GM12878 (cell line): Measurements from ENCODE around the gene COL1A2. TPM values are rescaled to one million over a fixed set of nuclear protein-coding genes. Genes with fewer than 3 reads are reported as not detected.

Source experiments
- ATAC-seq: fragments of 200-7000 bp; cut with Tn5 transposase; 3 replicates; pipeline ENCODE4 v1.9.1; 2020; ENCODE audit warnings: mild to moderate bottlenecking, moderate library complexity
- BruUV-seq: library from RNA; stranded (reverse); fragments of 400-500 nt; replicated peaks from 2 replicates; lab custom pipeline; 2021; lab: Mats Ljungman, UMichigan
- CTCF ChIA-PET: fragments of 300-600 bp; sonication (Branson Sonifier 250); formaldehyde crosslinking; extraction: SDS; loops from one replicate; lab custom pipeline; 2021; ENCODE audit warnings: inconsistent platforms; lab: Yijun Ruan, JAX
- POLR2A ChIA-PET: fragments of 350-600 bp; formaldehyde crosslinking; extraction: SDS; loops from one replicate; lab custom pipeline; 2021; ENCODE audit warnings: inconsistent platforms; lab: Charles Lee
- RAD21 ChIA-PET: fragments of 300-600 bp; sonication (Branson Sonifier 250); formaldehyde crosslinking; loops from one replicate; lab custom pipeline; 2023; ENCODE audit warnings: antibody characterized with exemption; ENCODE audit not compliant: unreplicated experiment; lab: Charles Lee
- SMC1A ChIA-PET: fragments of 300-600 bp; sonication (Branson Sonifier 250); formaldehyde crosslinking; loops from one replicate; lab custom pipeline; 2023; ENCODE audit not compliant: unreplicated experiment, uncharacterized antibody; lab: Charles Lee
- DNase-seq: peaks from one replicate; pipeline ENCODE4 v3.0.0-alpha.2; 2011; ENCODE audit warnings: low read depth, low spot score
- FAIRE-seq: peaks from 3 replicates; lab custom pipeline; 2011; peaks lifted over from hg19 to GRCh38; lab: Jason Lieb, UNC
- H2AFZ ChIP-seq: 2 replicates; pipeline ENCODE4 v1.6.0; 2011; ENCODE audit warnings: low read depth, low read length, control low read depth; ENCODE audit not compliant: control insufficient read depth
- H3K27ac ChIP-seq: 2 replicates; pipeline ENCODE4 v1.5.1; 2011; ENCODE audit warnings: control low read depth; ENCODE audit not compliant: control insufficient read depth, insufficient read depth
- H3K27me3 ChIP-seq, 2 experiments: replicated peaks in 1 of 2; 2 replicates each; pipeline versions ENCODE4 v1.6.0 to v1.6.1; 2011; ENCODE audit warnings: low read length in 1 of 2; ENCODE audit not compliant: control insufficient read depth in 2 of 2, insufficient read depth in 2 of 2
- H3K36me3 ChIP-seq, 2 experiments: 2 replicates each; pipeline ENCODE4 v1.5.1; 2011; ENCODE audit warnings: low read length in 1 of 2; ENCODE audit not compliant: control insufficient read depth in 2 of 2, insufficient read depth in 2 of 2
- H3K4me1 ChIP-seq: 2 replicates; pipeline ENCODE4 v1.6.1; 2011; ENCODE audit warnings: mild to moderate bottlenecking, low read length, moderate library complexity, mixed read lengths; ENCODE audit not compliant: control insufficient read depth, insufficient read depth
- H3K4me2 ChIP-seq: 2 replicates; pipeline ENCODE4 v1.6.0; 2011; ENCODE audit warnings: control low read depth; ENCODE audit not compliant: control insufficient read depth, insufficient read depth
- H3K4me3 ChIP-seq: fragments of 200-600 bp; sonication (generic); 2 replicates; pipeline ENCODE4 v1.5.1; 2016
- H3K79me2 ChIP-seq: 2 replicates; pipeline ENCODE4 v1.6.0; 2011; ENCODE audit warnings: low read length; ENCODE audit not compliant: control insufficient read depth, insufficient read depth
- H3K9ac ChIP-seq: 2 replicates; pipeline ENCODE4 v1.8.0; 2011; ENCODE audit warnings: low read length, control low read depth, mixed read lengths; ENCODE audit not compliant: control insufficient read depth, insufficient read depth
- H3K9me3 ChIP-seq: replicated peaks from 3 replicates; pipeline ENCODE4 v1.5.1; 2011; ENCODE audit warnings: mild to moderate bottlenecking, low read length; ENCODE audit not compliant: control insufficient read depth, insufficient read depth
- H4K20me1 ChIP-seq: 2 replicates; pipeline ENCODE4 v1.6.0; 2011; ENCODE audit not compliant: control insufficient read depth, insufficient read depth
- EP300 ChIP-seq, 2 experiments: fragments of 150-350 bp in 1 of 2; IDR thresholded peaks; 2 replicates each; pipeline ENCODE4 v1.6.1; 2011 to 2012; ENCODE audit warnings: low read depth in 2 of 2, low read length in 2 of 2, borderline replicate concordance in 1 of 2, improper control_type of control experiment in 1 of 2, inconsistent platforms in 1 of 2; ENCODE audit not compliant: control insufficient read depth in 1 of 2
- MEF2A ChIP-seq: IDR thresholded peaks from 2 replicates; pipeline ENCODE4 v1.6.1; 2011; ENCODE audit warnings: low read depth, mild to moderate bottlenecking, low read length, moderate library complexity; ENCODE audit not compliant: insufficient read depth
- MEF2B ChIP-seq: fragments of 450-650 bp; IDR thresholded peaks from 2 replicates; pipeline ENCODE4 v1.6.1; 2018; ENCODE audit warnings: mild to moderate bottlenecking, moderate library complexity; ENCODE audit not compliant: partially characterized antibody, poor library complexity, severe bottlenecking
- MTA3 ChIP-seq: IDR thresholded peaks from 2 replicates; pipeline ENCODE4 v1.6.1; 2012; ENCODE audit warnings: low read length, inconsistent platforms, borderline replicate concordance
- NBN ChIP-seq: fragments of 450-650 bp; IDR thresholded peaks from 2 replicates; pipeline ENCODE4 v1.6.1; 2016
- PBX3 ChIP-seq: IDR thresholded peaks from 2 replicates; pipeline ENCODE4 v1.6.1; 2011; ENCODE audit warnings: mild to moderate bottlenecking, low read depth, low read length, moderate library complexity; ENCODE audit not compliant: insufficient replicate concordance
- POU2F2 ChIP-seq: IDR thresholded peaks from 3 replicates; pipeline ENCODE4 v1.6.1; 2011; ENCODE audit warnings: low read depth, mild to moderate bottlenecking, low read length, borderline replicate concordance
- PRDM15 ChIP-seq: fragments of 450-650 bp; formaldehyde crosslinking; IDR thresholded peaks from 2 replicates; pipeline ENCODE4 v1.4.0; 2020; ENCODE audit warnings: mild to moderate bottlenecking, moderate library complexity
- SREBF1 ChIP-seq: IDR thresholded peaks from 2 replicates; pipeline ENCODE4 v1.6.1; 2012; ENCODE audit warnings: mild to moderate bottlenecking, low read length
- YBX1 ChIP-seq: fragments of 450-650 bp; IDR thresholded peaks from 2 replicates; pipeline ENCODE4 v1.6.1; 2016; ENCODE audit warnings: antibody characterized with exemption
- WGBS: methylation state at CpG from one replicate; pipeline ENCODE4 v1.1.6; 2016; ENCODE audit warnings: low lambda C conversion rate; ENCODE audit not compliant: insufficient replicate concordance, insufficient coverage; ENCODE audit errors: missing lambda C conversion rate; 5-methylcytosine and 5-hydroxymethylcytosine counted together
- in situ Hi-C: fragments of 300-500 bp; cut with MboI; formaldehyde crosslinking; loops from 9 replicates; pipeline ENCODE4 v1.14.3; 2018; ENCODE audit warnings: mixed read lengths
- intact Hi-C: fragments of 100-400 bp; cut with micrococcal nuclease; formaldehyde crosslinking; loops from one replicate; pipeline ENCODE4 v1.14.2; 2022; ENCODE audit not compliant: unreplicated experiment
- polyA plus RNA-seq, 11 experiments: library from polyadenylated mRNA; depleted of rRNA in 4 of 11; unstranded in 6 of 11; stranded (reverse) in 5 of 11; fragments of >200 nt; fragmentation: Nextera tagmentation in 4 of 11; fragmentation: Illumina TruSeq in 1 of 11; extraction: Ambion mirVana in 4 of 11; extraction: Trizol in 1 of 11; gene quantifications; 1 replicate in 1 of 11; 2 replicates in 10 of 11; pipeline versions ENCODE4 v1.2.1 to v1.2.3, GENCODE V29; 2011 to 2016; ENCODE audit warnings: inconsistent platforms in 2 of 11, missing spikeins in 2 of 11, low read depth in 1 of 11
- total RNA-seq, 4 experiments: library from RNA; depleted of rRNA in 3 of 4; stranded (reverse); fragments of >200 nt in 3 of 4; fragmentation: Illumina TruSeq in 1 of 4; extraction: Trizol in 1 of 4; gene quantifications; 2 replicates each; pipeline versions ENCODE4 v1.2.1 to v1.2.3, GENCODE V29; 2013 to 2021
- TF ChIP-seq, protein P1 (sequence below): IDR thresholded peaks from 2 replicates; pipeline ENCODE4 v1.6.1; 2012; ENCODE audit warnings: low read length, inconsistent platforms

Gene COL1A2
- total and polyA plus RNA-seq, 10 of the 15 experiments (the other 5 are each of a cell fraction or from before 2014, with no cell fraction given): 0.03 to 2.5 (median 0.76) TPM; not detected in 4

DNA sequence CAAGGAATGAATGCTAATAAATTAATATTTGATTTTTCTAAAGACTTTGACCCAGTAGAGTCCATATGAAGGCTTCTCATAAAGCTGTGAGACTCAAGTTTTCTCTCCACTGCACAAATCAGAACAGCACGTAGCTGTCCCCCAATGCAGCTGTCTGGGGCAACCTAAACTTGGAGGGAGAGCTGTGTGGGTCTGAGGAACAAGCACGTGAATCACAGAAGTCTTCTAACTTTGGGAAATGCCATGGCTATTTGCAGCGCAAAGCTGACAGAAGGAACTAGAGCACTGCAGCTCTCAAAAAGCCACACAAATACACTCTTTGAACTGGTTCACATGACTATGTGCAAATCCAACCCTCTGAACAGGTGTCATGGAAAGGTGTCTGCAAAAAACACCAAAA, 47.9 kb downstream of the COL1A2 start (continued):
- no peak for TF ChIP-seq PRDM15 (CRISPR knock-in tag)
- TF ChIP-seq, all 136 proteins: peak for 0

DNA sequence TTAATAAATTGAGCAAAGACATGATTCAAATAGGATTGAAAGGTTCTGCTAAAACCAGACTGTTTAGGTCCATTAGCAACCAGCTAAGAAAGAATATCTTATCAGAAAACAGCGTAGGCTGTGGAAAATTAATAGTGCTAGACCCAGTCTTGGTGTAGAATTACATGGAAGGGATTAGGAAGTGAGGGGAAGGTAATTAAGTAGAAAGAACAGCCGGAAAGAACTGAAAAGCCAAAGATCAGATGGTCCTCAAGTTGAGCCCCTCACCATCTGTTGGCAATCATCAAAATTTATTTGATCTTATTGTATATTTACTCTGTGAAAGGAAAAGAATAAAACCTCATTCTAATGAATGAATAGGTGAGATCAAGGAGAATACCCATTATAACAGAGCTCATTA, 50.1 kb downstream of the COL1A2 start:
- H3K36me3 ChIP-seq: no peaks in the 10 kb centered on the region
- no peaks in the 10 kb centered on the region for H4K20me1 ChIP-seq
- ChIA-PET POLR2A (interaction anchor here (0.7 kb wide), 1 partner anchor 212 kb away, joined by 3 read pairs; no protein-coding TSS in a partner anchor), RAD21 (interaction anchor here (0.9 to 1.1 kb wide), 2 partner anchors 211 to 1243 kb away, joined by 3 to 5 read pairs; partner anchors contain the start of gene SGCE), CTCF (interaction anchor here (1.0 to 2.3 kb wide), 6 partner anchors 8 to 1246 kb away, joined by 3 to 18 read pairs (median 6); no protein-coding TSS in a partner anchor), SMC1A (interaction anchor here (0.8 to 1.7 kb wide), 2 partner anchors 416 to 802 kb away, joined by 3 to 5 read pairs; no protein-coding TSS in a partner anchor)
- BruUV-seq: no TSS peak
- H3K27ac ChIP-seq: no peak overlapping the region
- no peaks in the 10 kb centered on the region for H3K4me1 ChIP-seq
- H3K79me2 ChIP-seq: no peaks in the 10 kb centered on the region
- no peak overlapping the region for H3K4me3 ChIP-seq
- no peaks in the 10 kb centered on the region; a peak in 1 of 4 replicates for H3K27me3 ChIP-seq
- 16% methylated on average over 2 of the region's 2 CpGs for WGBS
- no peaks in the 10 kb centered on the region for H3K9me3 ChIP-seq
- intact Hi-C loops (loop anchor here (5.0 kb wide), 1 partner anchor 1242 kb away; no protein-coding TSS in a partner anchor), in situ Hi-C loops (loop anchor here (25.0 kb wide), 1 partner anchor 1242 kb away; no protein-coding TSS in a partner anchor)
- no peak for ATAC-seq
- H3K4me2 ChIP-seq: no peak overlapping the region
- no peak overlapping the region for H2AFZ ChIP-seq
- no peak for DNase-seq
- FAIRE-seq: no peak
- no peak overlapping the region for H3K9ac ChIP-seq
- TF ChIP-seq MEF2B: no peak
- no peak for TF ChIP-seq SREBF1
- TF ChIP-seq, protein P1, sequence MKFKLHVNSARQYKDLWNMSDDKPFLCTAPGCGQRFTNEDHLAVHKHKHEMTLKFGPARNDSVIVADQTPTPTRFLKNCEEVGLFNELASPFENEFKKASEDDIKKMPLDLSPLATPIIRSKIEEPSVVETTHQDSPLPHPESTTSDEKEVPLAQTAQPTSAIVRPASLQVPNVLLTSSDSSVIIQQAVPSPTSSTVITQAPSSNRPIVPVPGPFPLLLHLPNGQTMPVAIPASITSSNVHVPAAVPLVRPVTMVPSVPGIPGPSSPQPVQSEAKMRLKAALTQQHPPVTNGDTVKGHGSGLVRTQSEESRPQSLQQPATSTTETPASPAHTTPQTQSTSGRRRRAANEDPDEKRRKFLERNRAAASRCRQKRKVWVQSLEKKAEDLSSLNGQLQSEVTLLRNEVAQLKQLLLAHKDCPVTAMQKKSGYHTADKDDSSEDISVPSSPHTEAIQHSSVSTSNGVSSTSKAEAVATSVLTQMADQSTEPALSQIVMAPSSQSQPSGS: no peak
- no peak for TF ChIP-seq MTA3
- no peak for TF ChIP-seq PBX3
- no peak for TF ChIP-seq NBN
- no peak for TF ChIP-seq POU2F2
- no peak for TF ChIP-seq YBX1
- no peak for TF ChIP-seq EP300 (IDR thresholded peaks at IDR 0.05; ENCODE audit: borderline replicate concordance in 1 of 2, control insufficient read depth in 1 of 2, low read depth in 2 of 2, low read length in 2 of 2)
- TF ChIP-seq MEF2A: no peak
